Left kidney (tissue), 8 donors: ENCODE measurements around the gene SYT13. TPM values are rescaled to one million over a fixed set of nuclear protein-coding genes. Genes with fewer than 3 reads are reported as not detected.

Experiments used
- DNase-seq: peaks from one replicate; pipeline ENCODE4 v3.0.0-alpha.2; 2013
- long read RNA-seq, 8 donors: transcript quantifications; one replicate each; lab custom pipeline, GENCODE V29; 2026
- polyA plus RNA-seq: library from polyadenylated mRNA; unstranded; fragments of 120-200 nt; gene quantifications from one replicate; pipeline ENCODE4 v1.2.1, GENCODE V29; 2013; ENCODE audit not compliant: insufficient read length

The SYT13 gene, protein sequence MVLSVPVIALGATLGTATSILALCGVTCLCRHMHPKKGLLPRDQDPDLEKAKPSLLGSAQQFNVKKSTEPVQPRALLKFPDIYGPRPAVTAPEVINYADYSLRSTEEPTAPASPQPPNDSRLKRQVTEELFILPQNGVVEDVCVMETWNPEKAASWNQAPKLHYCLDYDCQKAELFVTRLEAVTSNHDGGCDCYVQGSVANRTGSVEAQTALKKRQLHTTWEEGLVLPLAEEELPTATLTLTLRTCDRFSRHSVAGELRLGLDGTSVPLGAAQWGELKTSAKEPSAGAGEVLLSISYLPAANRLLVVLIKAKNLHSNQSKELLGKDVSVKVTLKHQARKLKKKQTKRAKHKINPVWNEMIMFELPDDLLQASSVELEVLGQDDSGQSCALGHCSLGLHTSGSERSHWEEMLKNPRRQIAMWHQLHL
- polyA plus RNA-seq = 12.6 TPM
- long read RNA-seq, donor 1, full-length matches to known transcripts = 5 of 5 reads
- long read RNA-seq, donor 1, partial matches to known transcripts = 0 of 5 reads
- long read RNA-seq, donor 1, other reads (novel, unspliced or antisense) = 0 of 5 reads
- long read RNA-seq, donor 2 = 0 reads
- long read RNA-seq, donor 3, full-length matches to known transcripts = 3 of 3 reads
- long read RNA-seq, donor 3, partial matches to known transcripts = 0 of 3 reads
- long read RNA-seq, donor 3, other reads (novel, unspliced or antisense) = 0 of 3 reads
- long read RNA-seq, donor 4 = 0 reads
- long read RNA-seq, donor 5, full-length matches to known transcripts = 5 of 5 reads
- long read RNA-seq, donor 5, partial matches to known transcripts = 0 of 5 reads
- long read RNA-seq, donor 5, other reads (novel, unspliced or antisense) = 0 of 5 reads
- long read RNA-seq, donor 6, full-length matches to known transcripts = 2 of 2 reads
- long read RNA-seq, donor 6, partial matches to known transcripts = 0 of 2 reads
- long read RNA-seq, donor 6, other reads (novel, unspliced or antisense) = 0 of 2 reads
- long read RNA-seq, donor 7, full-length matches to known transcripts = 4 of 4 reads
- long read RNA-seq, donor 7, partial matches to known transcripts = 0 of 4 reads
- long read RNA-seq, donor 7, other reads (novel, unspliced or antisense) = 0 of 4 reads
- long read RNA-seq, donor 8, full-length matches to known transcripts = 3 of 3 reads
- long read RNA-seq, donor 8, partial matches to known transcripts = 0 of 3 reads
- long read RNA-seq, donor 8, other reads (novel, unspliced or antisense) = 0 of 3 reads

DNA sequence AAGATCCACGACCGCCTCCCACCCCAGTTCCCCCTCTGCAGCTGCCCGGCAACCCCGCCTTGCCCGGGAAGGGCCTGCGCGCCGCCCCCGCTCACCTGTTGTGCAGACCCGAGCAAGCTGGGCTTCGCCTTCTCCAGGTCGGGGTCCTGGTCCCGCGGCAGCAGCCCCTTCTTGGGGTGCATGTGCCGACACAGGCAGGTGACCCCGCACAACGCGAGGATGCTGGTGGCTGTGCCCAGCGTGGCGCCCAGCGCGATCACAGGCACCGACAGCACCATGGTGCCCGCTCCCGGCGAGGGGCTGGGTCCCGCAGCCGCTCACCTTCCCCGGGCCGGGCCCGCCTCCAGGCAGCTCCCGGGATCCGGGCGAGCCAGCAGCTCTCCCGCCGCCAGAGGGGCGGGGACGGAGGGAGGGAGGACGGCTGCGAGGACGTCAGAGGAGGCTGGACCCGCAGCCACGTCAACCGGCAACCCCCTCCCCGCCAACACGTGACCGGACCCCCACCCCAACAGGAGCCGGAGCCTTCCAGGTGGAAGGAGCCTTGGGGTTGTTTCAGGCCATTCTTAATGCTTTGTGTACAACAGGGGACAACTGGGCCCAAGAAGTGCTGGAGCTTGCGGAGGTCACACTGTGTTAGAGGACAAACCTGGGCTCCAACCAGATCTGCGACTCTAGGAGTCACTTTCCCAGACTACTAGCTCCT is at the start of gene SYT13:
Gene SYT13, minus strand, starts transcription at position 412 of the 703 bp plus-strand sequence. Its CDS starts 134 bp downstream, at position 278.
- peak; percentile 70 for DNase-seq

DNA sequence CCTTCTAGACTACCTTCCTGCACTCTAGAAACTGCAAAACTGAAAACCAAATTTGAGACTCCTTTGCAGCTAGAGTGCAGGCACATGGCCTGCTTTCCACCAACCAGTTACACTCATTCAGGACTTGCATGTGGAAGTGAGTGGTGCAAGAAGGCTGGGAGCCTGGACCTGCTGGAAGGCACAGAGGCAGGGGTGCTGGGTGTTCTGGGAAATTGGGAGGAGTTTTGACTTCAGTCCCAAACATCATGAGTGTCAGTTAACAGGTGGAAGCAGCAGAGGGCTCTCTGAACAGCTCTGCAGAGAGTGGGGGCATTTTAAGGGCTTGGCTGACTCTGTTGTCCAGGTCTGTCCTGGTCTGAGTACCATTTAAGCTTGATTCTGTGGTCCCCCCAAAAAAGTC is 49.3 kb upstream of the SYT13 start:
- DNase-seq = no peak

DNA sequence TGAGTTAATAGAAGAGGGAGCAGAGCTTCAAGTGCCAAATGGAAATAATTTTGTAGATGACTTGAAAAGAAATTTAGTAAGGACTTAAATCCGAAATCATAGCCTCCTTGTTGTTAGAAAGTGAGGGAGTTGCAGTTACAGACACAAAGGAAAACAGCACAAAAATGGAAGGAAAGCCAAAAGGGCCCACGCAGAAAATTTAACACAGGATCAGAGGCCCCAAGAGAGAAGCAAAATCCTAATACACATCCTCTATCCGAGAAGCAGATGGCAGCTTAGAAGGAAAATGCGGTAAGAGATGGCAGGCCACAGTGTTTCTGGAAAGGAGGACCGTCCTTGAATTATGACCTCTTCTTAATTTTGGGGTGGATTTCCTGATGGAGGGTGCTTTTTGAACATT is 48.7 kb upstream of the SYT13 start:
- DNase-seq = no peak

DNA sequence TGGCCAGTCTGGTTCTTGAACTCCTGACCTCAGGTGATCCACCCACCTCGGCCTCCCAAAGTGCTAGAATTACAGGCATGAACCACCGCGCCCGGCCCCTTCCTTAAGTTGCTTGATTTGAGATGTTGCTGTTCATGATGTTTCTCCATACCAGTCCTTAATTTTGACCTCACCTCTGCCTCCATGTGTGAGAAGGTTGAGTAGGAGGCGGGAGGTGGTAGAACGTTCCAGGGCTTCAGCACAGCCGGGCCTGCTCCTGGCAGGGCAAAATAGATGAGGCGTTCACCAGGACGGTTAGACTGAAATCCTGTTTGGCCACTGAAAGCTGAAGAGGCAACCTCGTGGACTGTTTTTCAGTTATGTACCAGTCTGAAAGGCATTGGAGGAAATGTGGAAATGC is 48.3 kb upstream of the SYT13 start:
- DNase-seq = no peak

DNA sequence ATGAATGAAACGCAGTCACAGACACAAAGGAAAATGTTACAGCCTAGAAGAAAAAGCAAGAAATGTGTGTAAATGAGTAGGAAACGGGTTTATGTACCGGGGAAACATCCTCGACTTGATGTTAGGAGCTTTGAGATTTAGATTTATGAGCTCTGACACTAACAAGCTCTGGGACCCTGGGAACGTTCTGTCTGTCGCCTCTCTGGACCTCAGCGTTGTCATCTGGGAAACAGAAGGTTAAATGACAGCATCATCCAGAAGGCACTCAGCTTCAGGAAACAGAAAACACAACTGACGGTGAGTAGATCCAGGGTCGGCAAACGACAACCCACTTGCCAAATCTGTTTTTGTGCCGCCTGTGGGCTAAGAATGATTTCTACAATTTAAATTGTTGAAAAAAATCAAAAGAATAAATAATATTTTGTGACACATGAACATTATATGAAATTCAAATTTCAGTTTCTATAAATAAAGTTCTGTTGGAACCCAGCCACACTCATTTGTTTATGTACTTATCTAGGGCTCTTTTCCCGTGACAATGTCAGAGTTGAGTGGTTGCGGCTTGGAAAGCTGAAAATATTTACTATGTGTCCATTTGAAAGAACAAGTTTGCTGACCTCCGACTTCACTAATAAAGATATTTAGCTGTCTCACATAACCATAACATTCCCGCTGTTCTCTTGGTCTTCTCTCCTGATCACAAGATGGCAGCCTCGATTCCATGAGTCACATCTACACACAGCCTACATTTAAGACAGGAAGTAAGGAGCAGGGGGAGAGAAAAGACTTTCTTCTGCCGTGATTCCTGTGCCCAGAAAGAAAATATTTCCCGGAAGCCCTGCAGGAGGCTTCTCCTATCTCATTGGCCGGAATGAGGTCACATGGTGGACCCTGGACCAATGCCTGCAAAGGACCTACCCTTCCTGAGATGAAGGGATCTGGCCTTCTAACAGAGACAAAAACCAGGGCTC is 47.1 kb upstream of the SYT13 start:
- peak; percentile 49 for DNase-seq

DNA sequence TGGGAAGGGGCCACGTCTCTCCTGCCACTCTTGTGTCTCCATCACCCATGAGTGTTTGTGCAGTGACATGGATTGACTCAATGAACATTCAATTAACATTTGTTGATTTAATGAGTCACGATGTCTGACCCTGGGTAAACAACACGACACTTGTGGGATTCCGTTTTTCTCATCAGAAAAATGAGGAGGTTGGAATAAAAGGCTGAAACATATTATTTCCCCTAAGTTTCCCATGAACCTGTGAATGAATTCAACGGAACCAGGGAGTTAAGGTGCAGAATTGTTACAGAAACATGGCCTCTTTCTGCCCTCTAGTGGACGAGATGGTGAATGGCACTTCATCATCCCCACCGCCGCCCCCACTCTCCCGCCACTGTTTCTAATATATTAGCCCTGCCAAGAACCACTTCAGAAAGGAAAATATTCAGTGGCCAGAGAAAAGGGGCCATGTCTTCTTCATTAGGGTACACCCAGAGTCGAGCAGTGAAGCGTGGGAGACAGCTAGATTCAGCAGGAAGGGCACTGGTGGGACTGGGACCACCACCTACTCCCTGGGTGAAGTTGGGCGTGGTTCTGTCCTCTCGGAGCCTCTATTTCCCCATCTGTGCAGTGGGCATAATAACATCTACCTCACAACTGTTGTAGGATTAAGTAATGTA is 46.3 kb upstream of the SYT13 start:
- DNase-seq = peak; percentile 52

DNA sequence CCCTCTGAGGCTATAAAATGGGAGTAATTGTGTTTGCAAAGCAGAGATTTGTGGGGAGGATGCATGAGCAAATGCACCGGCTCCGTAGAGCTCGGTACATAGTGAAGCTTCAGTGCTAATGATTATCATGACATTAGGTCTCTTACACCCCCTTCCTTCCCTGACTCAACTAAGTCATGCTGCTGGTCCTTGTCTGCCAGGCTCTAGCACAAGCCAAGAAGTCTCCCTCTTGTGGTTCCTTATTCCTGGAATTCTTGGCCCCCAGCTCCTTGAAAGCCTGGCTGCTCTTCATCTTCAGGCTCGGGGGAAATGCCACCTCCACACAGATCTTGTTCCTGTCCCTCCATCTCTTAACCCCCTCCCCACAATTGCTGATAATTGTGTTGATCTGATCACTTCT is 45.7 kb upstream of the SYT13 start:
- no peak for DNase-seq

DNA sequence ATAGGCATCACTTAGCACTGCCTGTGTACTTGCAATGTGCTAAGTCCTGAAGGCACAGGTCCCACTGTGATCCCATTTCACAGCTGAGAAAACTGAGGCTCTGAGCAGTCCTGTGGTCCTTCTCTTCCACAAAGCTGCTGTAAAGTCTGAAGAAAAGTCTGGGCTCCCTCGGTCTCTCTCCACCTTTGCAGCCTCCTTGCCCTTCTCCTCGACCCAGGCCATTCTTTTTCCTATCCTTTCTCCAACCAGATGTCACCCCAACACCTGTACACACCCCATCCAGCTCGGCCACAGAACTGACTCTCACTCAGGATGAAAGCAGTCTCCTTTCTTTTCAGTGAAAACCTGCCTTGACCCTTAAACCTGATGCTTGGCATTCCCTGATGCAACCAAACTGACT is 42.6 kb upstream of the SYT13 start:
- no peak for DNase-seq

DNA sequence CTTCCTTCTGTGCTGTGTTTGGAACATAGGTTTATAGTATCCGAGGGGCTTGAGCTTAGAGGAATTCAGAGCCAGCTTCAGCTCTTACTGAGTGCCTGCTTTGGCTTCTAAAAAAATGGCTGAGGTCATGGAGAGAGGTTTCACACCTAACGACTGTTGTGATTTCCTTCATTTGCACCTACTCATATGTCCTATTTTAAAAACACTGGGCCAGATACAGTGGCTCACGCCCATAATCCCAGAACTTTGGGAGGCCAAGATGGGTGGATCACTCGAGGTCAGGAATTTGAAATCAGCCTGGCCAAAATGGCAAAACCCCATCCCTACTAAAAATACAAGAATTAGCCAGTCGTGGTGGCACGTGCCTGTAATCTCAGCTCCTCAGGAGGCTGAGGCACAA is 38.3 kb upstream of the SYT13 start:
- no peak for DNase-seq

DNA sequence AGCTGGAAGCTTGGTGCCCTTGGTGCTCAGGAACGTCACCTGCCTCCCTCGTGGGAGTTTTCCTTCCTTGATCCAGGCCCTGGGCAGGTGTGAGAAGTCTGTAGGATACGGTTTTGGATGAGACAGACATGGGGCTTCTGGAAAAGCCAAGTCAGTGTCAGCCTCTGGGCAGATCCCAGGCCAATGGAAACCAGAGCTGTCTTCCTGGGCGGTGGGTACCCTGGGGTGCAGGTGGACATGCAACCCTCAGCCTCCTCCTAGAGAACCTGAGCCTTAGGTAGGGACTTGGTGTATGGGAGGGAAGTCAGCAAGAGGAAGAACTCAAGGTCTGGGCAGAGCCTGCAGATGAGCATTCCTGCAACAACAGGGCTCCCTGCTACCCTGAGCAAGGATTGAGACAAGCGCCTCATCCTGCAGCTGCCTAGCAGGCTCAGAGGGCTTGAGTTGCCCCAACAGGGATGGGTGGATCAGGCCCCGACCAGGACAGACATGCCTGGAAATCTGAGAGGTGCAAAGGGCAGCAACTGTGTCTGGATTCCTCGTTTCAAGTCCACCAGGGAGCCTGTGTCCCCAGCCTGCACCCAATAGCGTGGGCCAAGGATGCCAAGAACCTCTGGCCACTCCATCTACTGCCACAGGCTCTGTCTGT is 37.6 kb upstream of the SYT13 start:
- DNase-seq = no peak

DNA sequence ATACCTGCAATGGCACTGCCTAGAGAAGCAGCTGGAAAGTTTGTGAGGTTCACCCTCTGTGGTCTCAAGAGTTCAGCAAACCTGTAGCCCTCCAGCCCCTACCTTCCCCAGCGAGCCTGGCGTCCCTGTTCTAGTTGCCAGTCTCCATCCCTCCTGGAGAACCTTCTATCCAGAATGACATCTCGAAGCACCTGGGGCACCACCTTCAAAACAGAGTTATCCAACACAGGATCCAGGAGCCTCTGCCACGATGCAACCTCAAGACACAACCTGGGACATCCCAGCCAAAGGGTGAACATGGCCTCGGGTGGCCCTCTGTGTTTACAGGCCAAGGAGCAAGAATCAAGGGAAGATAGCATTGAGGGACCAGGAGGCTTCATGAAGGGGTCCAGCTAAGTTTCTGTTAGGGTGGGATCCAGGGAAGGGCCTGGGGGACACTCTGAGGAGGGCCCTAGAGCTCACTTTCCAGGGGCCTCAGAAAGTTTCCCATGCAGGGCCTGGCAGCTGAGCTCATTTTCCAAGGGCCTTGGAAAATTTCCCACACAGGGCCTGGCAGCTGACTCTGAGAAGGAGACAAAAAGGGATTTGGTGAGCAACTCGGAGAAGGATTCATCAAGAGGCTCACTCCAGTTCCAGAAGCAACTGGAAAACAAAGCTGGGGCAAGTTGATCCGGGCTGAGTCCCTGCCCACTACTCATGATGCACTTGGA is 36.9 kb upstream of the SYT13 start:
- no peak for DNase-seq

DNA sequence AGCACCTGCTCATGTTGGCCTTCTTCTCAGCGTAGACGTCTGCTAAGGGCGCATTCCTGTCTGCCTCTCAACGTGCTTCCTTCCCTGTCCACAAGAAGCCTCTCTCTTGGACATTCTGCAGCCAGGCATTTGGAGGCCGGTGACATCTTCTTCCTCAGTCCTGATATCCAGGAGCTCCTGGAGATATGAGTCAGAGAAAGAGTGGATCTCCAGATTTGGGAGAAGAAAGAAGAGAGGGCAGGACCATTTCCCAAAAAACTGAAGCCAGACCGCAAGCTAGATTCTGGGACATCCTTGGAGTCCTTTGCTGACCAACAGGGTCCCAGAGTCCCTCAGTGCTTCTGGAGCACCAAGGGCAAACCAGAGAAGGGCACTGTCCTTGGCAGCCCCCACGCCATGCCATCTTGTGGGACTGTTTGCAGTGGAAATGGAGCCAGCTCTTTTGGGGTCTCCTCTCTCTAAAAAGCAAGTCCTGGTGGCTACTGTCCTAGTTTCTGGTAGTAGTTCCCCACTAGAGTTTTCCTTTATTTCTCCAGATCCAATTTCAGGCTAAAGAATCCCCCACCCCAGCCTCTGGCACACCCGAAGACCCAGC is 36.1 kb upstream of the SYT13 start:
- no peak for DNase-seq

DNA sequence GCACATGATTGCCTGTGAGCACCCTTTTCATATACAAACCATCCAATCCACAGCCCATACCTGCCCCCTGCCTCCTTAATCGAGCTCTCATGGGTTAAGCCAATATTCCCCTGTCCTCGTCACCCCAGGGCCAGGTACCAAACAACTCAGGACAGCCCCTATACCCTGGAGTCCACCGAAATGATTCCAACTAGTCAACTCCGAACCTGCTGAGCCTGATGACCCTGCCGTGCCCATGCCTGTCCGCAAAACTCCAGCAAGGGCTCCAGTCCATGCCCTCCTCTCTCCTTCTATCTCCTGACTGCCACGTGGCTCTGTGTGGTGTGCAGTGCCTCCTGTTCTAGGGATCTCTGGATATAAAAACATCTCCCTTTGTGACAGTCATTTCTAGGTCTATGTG is 35.5 kb upstream of the SYT13 start:
- no peak for DNase-seq

DNA sequence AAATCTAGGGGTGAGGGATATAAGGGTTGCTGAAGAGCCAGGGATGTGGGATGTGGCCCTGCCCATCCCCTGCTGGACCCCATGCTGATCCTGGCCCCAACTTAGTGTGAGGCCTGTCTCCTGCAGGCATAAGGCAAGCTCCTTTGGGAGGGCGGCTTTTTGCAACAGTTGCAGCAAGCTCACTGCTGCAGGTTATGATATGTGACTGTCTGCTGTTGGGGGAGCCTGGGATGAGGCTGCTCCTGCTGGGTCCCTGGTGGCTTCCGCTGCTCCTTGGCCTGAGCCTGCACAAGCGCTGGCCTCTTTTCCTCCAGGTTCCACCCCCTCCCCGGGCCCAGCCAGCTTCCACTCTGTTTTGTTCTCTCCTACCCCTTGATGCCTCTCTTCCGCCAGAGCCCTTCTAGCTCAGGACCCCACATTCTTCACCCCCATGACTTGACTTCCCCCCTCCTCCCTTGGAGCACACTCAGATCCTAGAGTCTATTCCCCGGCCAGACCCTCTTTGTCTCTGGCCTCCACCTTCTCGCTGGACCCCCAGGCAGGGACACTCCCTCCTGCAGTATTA is 35.0 kb upstream of the SYT13 start:
- no peak for DNase-seq

DNA sequence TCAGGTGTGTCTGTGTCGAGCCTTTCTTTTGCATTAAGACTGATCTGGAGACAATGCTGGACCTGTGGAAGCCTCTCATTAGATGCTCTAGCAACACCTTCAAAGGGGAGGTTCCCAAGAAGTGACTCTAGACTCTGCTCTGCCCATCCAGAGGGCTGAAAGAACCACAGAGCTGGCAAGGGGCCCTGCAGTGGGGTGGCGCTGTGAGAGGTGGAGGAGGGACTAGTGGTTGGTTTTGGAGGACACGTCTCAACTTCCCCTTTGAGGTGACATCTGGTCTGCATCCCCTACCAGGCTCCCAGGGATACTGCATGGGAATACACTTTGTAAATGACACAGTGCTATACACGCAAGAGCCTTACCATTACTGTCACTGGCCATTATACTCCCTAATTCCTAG is 34.2 kb upstream of the SYT13 start:
- DNase-seq = no peak

DNA sequence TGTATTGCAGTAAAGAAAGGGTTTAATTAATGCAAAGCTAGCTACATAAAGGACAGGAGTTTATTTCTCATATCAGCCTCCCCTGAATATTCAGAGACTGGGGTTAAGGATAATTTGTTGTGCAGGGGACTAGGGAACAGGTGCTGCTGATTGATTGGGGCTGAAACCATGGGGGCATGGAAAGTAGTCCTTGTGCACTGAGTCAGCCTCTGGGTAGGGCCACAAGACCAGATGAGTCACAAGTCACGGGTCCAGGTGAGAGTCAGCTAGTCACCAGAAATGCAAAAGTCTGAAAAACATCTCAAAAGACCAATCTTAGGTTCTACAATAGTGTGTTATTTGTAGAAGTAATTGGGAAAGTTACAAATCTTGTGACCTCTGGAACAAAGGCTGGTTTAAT is 32.9 kb upstream of the SYT13 start:
- DNase-seq = no peak

DNA sequence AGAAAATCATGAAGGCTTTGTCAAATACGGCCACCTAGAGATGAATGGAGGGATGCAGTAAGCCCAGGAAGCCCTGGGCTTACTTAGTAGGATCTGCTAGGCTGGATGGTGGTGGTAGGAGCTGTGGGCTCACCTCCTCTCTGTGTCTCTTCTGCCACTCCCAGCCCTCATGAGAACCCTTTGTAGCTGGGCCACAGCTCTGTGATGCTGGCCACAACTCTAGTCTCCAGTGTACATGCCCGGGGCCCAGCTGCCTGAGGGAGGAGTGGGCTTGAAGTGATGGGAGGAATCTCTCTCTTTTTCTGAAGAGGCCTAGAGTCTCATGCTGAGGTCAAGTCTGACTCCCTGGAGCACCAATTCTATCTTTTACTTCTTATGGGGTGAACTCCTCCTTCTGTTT is 32.4 kb upstream of the SYT13 start:
- no peak for DNase-seq

DNA sequence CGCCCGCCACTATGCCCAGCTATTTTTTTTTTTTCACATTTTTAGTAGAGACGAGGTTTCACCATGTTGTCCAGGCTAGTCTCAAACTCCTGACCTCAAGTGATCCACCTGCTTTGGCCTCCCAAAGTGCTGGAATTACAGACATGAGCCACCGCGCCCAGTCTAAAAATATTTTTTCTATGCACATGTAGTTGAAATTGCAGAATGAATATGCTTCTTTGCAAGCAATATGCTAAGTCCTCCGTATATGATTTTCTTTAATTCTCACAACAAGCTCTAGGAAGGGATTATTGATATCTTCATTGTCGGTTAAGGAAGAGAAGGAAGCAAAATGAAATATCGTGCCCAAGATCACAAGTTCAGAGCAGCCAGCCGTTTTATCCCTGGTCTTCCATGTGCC is 30.1 kb upstream of the SYT13 start:
- DNase-seq = no peak
